Progenitor cell of endocrine pancreas (in vitro differentiated cells): Measurements from ENCODE around the gene CD40LG. TPM values are rescaled to one million over a fixed set of nuclear protein-coding genes. Genes with fewer than 3 reads are reported as not detected.
A peak's percentile ranks its signal among the peaks of the same experiment; 100 is the strongest.

Source experiments
- DNase-seq: peaks from one replicate; pipeline ENCODE4 v3.0.0; 2021; ENCODE audit warnings: low spot score; ENCODE audit not compliant: unreplicated experiment
- H3K27ac Mint-ChIP-seq: 2 replicates; pipeline ENCODE4 v1.8.0; 2021; ENCODE audit warnings: mild to moderate bottlenecking, moderate library complexity, mixed read lengths
- H3K27me3 Mint-ChIP-seq: 2 replicates; pipeline ENCODE4 v1.8.0; 2021; ENCODE audit warnings: mixed read lengths
- H3K36me3 Mint-ChIP-seq: 2 replicates; pipeline ENCODE4 v1.8.0; 2022; ENCODE audit warnings: mixed read lengths; ENCODE audit not compliant: insufficient read depth
- H3K4me1 Mint-ChIP-seq: 2 replicates; pipeline ENCODE4 v1.8.0; 2021; ENCODE audit warnings: low read depth, mixed read lengths
- H3K4me3 Mint-ChIP-seq: 2 replicates; pipeline ENCODE4 v1.8.0; 2021; ENCODE audit warnings: low read depth, mild to moderate bottlenecking, moderate library complexity, mixed read lengths
- H3K9me3 Mint-ChIP-seq: 2 replicates; pipeline ENCODE4 v1.8.0; 2021; ENCODE audit warnings: low read depth, mixed read lengths
- total RNA-seq: library from RNA; stranded (reverse); gene quantifications from 2 replicates; pipeline ENCODE4 v1.2.1, GENCODE V29; 2021
- TF ChIP-seq, protein P1 (sequence below): fragments of 200-600 bp; sonication (generic); IDR thresholded peaks from one replicate; pipeline ENCODE4 v1.5.0; 2021; ENCODE audit warnings: antibody characterized with exemption, mild to moderate bottlenecking; ENCODE audit not compliant: unreplicated experiment

CD40LG gene
- total RNA-seq, 1 donor from 2014 or later, result not detected

DNA sequence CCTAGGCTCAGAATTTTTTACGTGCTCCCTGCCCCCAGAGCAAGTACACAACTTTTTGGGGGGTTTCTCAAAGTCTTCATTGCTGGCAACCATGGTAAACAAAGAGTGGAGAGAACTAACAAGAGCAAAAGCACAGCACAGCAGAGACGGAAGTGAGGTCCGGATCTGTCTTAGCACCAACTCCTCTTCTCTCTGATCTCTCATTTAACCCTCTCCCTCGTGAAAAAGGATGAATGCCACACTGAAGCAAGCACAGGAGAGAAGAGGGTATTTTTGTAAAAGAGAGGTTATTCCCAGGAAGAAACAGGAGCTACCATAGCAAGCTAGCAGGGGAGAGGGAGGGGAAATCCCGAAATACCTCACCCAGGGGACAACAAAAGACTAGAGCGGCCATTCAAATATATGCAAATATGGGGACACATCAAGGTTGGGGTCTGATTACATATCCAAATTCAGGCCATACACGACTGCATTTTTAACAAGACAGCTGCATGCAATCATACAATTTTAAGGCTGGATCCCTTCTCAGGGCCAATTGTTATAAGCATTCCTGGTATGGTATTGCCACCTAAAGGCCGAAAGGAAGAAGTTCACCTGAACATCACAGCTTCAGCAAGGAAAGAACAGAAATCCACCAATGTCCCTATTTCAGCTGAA is 46.6 kb downstream of the CD40LG start:
- no peaks in the 10 kb centered on the region for H3K36me3 Mint-ChIP-seq
- H3K27ac Mint-ChIP-seq, result no peak overlapping the region
- H3K4me1 Mint-ChIP-seq, result no peaks in the 10 kb centered on the region
- H3K4me3 Mint-ChIP-seq, result no peak overlapping the region
- TF ChIP-seq, protein P1, sequence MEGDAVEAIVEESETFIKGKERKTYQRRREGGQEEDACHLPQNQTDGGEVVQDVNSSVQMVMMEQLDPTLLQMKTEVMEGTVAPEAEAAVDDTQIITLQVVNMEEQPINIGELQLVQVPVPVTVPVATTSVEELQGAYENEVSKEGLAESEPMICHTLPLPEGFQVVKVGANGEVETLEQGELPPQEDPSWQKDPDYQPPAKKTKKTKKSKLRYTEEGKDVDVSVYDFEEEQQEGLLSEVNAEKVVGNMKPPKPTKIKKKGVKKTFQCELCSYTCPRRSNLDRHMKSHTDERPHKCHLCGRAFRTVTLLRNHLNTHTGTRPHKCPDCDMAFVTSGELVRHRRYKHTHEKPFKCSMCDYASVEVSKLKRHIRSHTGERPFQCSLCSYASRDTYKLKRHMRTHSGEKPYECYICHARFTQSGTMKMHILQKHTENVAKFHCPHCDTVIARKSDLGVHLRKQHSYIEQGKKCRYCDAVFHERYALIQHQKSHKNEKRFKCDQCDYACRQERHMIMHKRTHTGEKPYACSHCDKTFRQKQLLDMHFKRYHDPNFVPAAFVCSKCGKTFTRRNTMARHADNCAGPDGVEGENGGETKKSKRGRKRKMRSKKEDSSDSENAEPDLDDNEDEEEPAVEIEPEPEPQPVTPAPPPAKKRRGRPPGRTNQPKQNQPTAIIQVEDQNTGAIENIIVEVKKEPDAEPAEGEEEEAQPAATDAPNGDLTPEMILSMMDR, result peak; percentile 71
- no peak for DNase-seq
- H3K27me3 Mint-ChIP-seq, result no peaks in the 10 kb centered on the region
- H3K9me3 Mint-ChIP-seq, result peaks cover 9% of the 10 kb centered on the region

DNA sequence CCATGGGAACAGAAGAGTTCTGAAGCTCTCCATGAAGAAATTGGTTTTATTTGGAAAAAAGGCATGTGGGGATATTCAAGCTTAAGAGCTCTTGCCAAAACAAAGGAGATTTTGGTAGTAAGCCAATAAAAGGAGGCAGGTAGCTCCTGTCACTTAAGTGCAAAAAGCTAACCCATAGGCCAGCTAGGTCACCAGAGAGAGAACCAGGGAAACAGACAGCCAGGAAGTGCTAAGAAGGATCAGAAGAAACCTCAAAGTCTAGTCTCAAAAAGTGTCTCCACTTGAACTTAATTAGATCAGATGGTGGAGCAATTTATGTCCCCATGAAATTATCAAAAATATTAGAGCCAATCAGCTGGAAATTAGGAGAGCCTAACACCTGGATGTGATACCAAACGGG is 49.2 kb downstream of the CD40LG start:
- Mint-ChIP-seq H3K4me1 (no peaks in the 10 kb centered on the region), H3K27ac (no peak overlapping the region), H3K27me3 (no peaks in the 10 kb centered on the region), H3K9me3 (peaks cover 22% of the 10 kb centered on the region), H3K36me3 (no peaks in the 10 kb centered on the region), H3K4me3 (no peak overlapping the region)
- DNase-seq, result no peak
- TF ChIP-seq, protein P1, result no peak

DNA sequence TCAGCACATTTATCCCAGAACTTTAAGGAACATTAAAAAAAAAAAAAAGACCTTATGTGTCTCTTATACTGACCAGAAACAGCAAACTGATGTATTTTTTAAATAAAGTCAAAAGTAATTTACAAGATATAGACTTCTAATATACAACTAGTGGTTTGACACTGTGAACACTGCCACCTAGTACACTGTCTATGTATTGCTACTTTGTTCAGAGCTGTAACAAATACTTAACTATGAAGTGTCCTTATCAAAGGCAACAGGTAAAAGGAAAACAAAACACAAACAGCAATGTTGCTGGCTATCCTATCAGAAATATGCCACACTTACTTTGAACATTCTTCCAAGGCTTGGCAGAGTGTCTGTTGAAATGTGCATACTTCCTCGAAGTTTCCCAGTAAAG is 60.4 kb downstream of the CD40LG start:
- peaks cover 3% of the 10 kb centered on the region for H3K9me3 Mint-ChIP-seq

More for the DNA sequence above, 60.4 kb downstream of the CD40LG start:
- no peak for DNase-seq
- Mint-ChIP-seq H3K27me3 (no peaks in the 10 kb centered on the region), H3K4me1 (no peaks in the 10 kb centered on the region), H3K4me3 (no peak overlapping the region), H3K27ac (no peak overlapping the region), H3K36me3 (no peaks in the 10 kb centered on the region)
- TF ChIP-seq, protein P1, result peak; percentile 42

Other genes starting within 250 kb of the CD40LG start
- gene BRS3, start 160.2 kb upstream of the CD40LG start, total RNA-seq, result 0.10 TPM in 1 of 2 replicates, not detected in the other
- gene HTATSF1, start 150.6 kb upstream of the CD40LG start, total RNA-seq, result 56.6 and 60.4 TPM in 2 replicates
- 0.24 and 1.8 TPM in 2 replicates for gene VGLL1, start 115.9 kb upstream of the CD40LG start, total RNA-seq
- gene ARHGEF6, start 132.8 kb downstream of the CD40LG start, total RNA-seq, result 0.31 and 0.42 TPM in 2 replicates
- 425 and 445 TPM in 2 replicates for gene RBMX, start 232.6 kb downstream of the CD40LG start, total RNA-seq